Ascending aorta (tissue), 2 donors: ENCODE measurements around the gene AFF3. TPM values are rescaled to one million over a fixed set of nuclear protein-coding genes. Genes with fewer than 3 reads are reported as not detected.

Source experiments
- DNase-seq, 2 donors: peaks; one replicate each; pipeline ENCODE4 v3.0.0-alpha.2; 2019; ENCODE audit warnings: low spot score in 2 of 2
- H3K27ac ChIP-seq, 2 donors: fragments of 200-600 bp; sonication (generic); one replicate each; pipeline ENCODE4 v1.5.1; 2016 to 2017; ENCODE audit warnings: mild to moderate bottlenecking in 1 of 2
- H3K27me3 ChIP-seq: fragments of 200-600 bp; sonication (generic); one replicate; pipeline ENCODE4 v1.5.1; 2017
- H3K36me3 ChIP-seq, 2 donors: fragments of 200-600 bp; sonication (generic); one replicate each; pipeline ENCODE4 v1.5.1; 2016
- H3K4me1 ChIP-seq, 2 donors: fragments of 200-600 bp; sonication (generic); one replicate each; pipeline ENCODE4 v1.5.1; 2016 to 2017; ENCODE audit warnings: mild to moderate bottlenecking in 1 of 2
- H3K4me3 ChIP-seq, 2 donors: fragments of 200-600 bp; sonication (generic); one replicate each; pipeline ENCODE4 v1.5.1; 2016 to 2017; ENCODE audit warnings: mild to moderate bottlenecking in 1 of 2
- H3K9me3 ChIP-seq, 2 donors: fragments of 200-600 bp; sonication (generic); one replicate each; pipeline ENCODE4 v1.5.1; 2016
- intact Hi-C: fragments of 100-400 bp; cut with DNase I; formaldehyde crosslinking; loops from one replicate; pipeline ENCODE4 v1.15.1; 2023
- total RNA-seq: library from RNA; depleted of rRNA; stranded (reverse); fragments of >200 nt; gene quantifications from one replicate; pipeline ENCODE4 v1.1.0, GENCODE V29; 2016
- TF ChIP-seq, protein P1 (sequence below), 3 experiments: fragments of 200-600 bp in 2 of 3; fragments of 450-650 bp in 1 of 3; sonication (generic) in 2 of 3; IDR thresholded peaks; one replicate each; pipeline ENCODE4 v1.5.1; 2016 to 2019; ENCODE audit warnings: antibody characterized with exemption in 3 of 3, mild to moderate bottlenecking in 1 of 3, moderate library complexity in 1 of 3

Gene AFF3
- total RNA-seq, 1 donor from 2014 or later: 7.1 TPM

DNA sequence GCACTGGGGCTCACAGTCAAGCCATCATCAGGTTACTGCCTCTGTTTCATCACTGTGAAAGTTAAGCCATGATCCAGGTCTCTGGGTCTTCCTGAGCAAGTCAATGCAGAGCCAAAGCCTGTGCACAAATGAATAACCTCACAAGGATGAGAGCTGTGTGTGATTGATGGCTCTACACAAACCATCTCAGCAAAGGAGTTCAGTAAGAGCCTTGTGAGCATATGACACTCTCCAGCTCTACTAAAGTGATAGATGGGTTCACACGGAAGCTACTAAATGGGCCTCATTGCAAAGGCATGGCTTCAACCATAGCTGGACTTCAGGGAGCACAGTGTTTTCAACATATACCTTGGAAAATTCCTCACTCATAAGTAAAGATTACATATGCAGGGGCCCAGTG lies 101.5 kb downstream of the AFF3 start:
- TF ChIP-seq, protein P1, sequence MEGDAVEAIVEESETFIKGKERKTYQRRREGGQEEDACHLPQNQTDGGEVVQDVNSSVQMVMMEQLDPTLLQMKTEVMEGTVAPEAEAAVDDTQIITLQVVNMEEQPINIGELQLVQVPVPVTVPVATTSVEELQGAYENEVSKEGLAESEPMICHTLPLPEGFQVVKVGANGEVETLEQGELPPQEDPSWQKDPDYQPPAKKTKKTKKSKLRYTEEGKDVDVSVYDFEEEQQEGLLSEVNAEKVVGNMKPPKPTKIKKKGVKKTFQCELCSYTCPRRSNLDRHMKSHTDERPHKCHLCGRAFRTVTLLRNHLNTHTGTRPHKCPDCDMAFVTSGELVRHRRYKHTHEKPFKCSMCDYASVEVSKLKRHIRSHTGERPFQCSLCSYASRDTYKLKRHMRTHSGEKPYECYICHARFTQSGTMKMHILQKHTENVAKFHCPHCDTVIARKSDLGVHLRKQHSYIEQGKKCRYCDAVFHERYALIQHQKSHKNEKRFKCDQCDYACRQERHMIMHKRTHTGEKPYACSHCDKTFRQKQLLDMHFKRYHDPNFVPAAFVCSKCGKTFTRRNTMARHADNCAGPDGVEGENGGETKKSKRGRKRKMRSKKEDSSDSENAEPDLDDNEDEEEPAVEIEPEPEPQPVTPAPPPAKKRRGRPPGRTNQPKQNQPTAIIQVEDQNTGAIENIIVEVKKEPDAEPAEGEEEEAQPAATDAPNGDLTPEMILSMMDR (IDR thresholded peaks at IDR 0.05): no peak
- Histone ChIP-seq H3K27ac (no peak overlapping the region), H3K36me3 (no peaks in the 10 kb centered on the region), H3K4me1 (no peaks in the 10 kb centered on the region), H3K9me3 (no peaks in the 10 kb centered on the region), H3K27me3 (no peaks in the 10 kb centered on the region), H3K4me3 (no peak overlapping the region)
- intact Hi-C loops: no loop called here
- no peak for DNase-seq

DNA sequence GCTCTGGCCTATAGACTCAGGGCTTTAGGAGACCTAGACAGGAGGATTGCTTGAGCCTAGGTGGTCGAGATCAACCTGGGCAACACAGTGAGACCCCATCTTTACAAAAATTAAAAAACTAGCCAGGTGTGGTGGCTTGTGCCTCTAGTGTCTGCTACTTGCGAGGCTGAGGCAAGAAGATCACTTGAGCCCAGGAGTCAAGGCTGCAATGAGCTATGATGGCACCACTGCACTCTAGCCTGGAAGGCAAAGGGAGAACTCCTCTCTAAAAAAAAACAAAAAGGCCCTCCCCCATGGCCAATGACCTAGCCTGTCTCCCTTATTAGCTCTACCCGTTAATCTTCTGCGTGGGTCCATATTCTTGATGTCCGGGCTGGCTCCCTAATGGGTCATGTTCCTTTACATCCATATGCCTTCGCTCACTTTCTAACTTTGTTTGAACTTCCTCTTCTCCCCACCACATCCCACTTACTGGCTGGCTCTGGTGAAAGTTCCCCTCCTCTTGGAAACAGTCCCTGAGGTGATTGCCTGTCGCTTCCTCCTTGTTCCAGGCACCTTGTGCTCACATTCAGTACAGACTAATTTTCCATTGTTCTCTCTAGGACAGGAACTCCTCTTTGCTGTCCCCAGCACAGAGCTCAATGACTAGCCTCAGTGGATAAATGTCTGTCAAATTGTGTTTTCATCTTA lies 103.0 kb downstream of the AFF3 start:
- H3K9me3 ChIP-seq: no peaks in the 10 kb centered on the region
- DNase-seq: no peak
- no peaks in the 10 kb centered on the region for H3K4me1 ChIP-seq
- intact Hi-C loops: no loop called here
- no peaks in the 10 kb centered on the region for H3K36me3 ChIP-seq
- no peak overlapping the region for H3K27ac ChIP-seq
- H3K27me3 ChIP-seq: no peaks in the 10 kb centered on the region
- no peak overlapping the region for H3K4me3 ChIP-seq
- TF ChIP-seq, protein P1 (IDR thresholded peaks at IDR 0.05): no peak

DNA sequence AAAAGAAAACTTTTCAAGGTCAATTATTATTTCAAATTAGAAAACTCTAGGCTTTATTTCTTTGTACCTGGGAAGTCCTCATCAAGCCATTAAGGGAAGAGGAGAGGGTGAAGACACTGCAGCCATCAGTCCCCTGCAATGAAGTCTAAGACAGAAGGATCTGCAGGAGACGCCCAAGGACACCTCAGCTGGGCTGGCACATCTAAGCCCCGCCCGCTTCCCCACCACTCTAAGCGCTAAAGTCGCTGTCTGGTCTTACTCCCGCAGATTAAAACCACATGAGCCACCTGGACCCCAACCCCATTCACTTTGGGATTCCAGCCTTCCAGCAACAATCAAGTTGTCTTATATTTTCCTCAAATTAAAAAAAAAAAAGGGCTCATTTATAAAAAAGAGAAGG lies 104.4 kb downstream of the AFF3 start:
- TF ChIP-seq, protein P1 (IDR thresholded peaks at IDR 0.05): no peak
- Histone ChIP-seq H3K27me3 (no peaks in the 10 kb centered on the region), H3K4me1 (no peaks in the 10 kb centered on the region), H3K27ac (no peak overlapping the region), H3K4me3 (no peak overlapping the region), H3K36me3 (no peaks in the 10 kb centered on the region), H3K9me3 (no peaks in the 10 kb centered on the region)
- no peak for DNase-seq
- intact Hi-C loops: no loop called here

DNA sequence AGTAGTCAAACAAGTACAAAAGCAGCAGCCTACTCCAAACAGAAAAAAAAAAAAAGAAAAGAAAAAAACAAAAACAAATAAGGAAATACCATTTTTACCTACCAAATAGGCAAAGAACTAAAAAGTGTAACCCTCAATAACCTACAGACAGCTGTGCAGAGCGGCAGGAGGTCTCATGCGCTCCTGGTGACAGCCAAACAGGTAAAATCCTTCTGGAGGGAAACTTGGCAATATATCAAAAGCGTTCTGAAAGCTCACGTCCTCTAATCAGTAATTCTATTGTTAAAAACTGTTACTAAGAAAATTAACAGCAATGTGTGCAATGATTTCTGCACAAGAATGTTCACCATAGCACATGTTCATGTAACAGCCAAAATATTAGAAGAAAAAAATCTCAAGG lies 105.6 kb downstream of the AFF3 start:
- TF ChIP-seq, protein P1 (IDR thresholded peaks at IDR 0.05): no peak
- no peak for DNase-seq
- no peaks in the 10 kb centered on the region for H3K36me3 ChIP-seq
- H3K27ac ChIP-seq: no peak overlapping the region
- no peak overlapping the region for H3K4me3 ChIP-seq
- no peaks in the 10 kb centered on the region for H3K27me3 ChIP-seq
- intact Hi-C loops: no loop called here
- no peaks in the 10 kb centered on the region for H3K4me1 ChIP-seq
- H3K9me3 ChIP-seq: no peaks in the 10 kb centered on the region

DNA sequence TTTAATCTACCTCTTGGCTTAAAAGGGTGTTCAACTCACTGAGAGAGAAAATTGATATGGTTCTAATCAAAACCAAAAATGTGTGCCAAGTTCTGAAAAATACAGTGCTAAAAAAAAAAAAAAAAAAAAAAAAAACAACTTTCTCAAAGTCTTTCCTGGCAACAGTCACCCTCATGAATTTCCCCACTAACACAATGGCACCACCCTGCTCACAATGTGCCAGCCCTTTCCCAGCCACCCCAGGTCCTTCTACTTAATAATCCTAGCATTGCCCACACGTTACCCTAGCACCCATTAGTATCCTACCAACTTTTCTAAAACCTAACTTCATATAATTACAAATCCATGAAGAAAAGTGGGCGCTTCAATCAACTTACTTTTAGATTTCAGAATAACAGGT lies 106.4 kb downstream of the AFF3 start:
- Histone ChIP-seq H3K27me3 (no peaks in the 10 kb centered on the region), H3K4me3 (no peak overlapping the region), H3K9me3 (no peaks in the 10 kb centered on the region), H3K36me3 (no peaks in the 10 kb centered on the region), H3K4me1 (no peaks in the 10 kb centered on the region), H3K27ac (no peak overlapping the region)
- TF ChIP-seq, protein P1 (IDR thresholded peaks at IDR 0.05): no peak
- DNase-seq: no peak
- intact Hi-C loops: no loop called here

DNA sequence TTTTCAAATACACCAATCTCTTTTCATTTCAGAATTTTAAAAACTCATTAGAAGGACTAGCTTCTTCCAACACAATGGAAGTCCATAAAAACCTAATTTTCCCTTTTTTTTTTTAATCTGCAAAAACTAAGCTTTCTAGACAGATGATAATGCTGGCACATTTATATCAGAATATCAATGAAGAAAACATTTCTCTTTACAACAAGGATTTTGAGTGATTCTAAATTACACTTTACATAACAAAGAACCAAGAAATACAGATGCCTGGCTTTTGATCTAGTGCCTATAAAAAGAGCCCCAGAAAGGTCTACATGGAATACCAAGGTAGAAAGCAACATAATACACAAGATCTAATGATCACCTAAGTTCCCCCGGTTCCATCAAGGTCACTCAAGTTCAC lies 108.0 kb downstream of the AFF3 start:
- intact Hi-C loops: no loop called here
- TF ChIP-seq, protein P1 (IDR thresholded peaks at IDR 0.05): no peak
- Histone ChIP-seq H3K27me3 (no peaks in the 10 kb centered on the region), H3K27ac (no peak overlapping the region), H3K4me1 (no peaks in the 10 kb centered on the region), H3K36me3 (no peaks in the 10 kb centered on the region), H3K4me3 (no peak overlapping the region), H3K9me3 (peaks cover 0 to 6% of the 10 kb centered on the region in 2 donors)
- no peak for DNase-seq
